Panc1 (cell line): ENCODE results near the gene DHX38. TPM values are rescaled to one million over a fixed set of nuclear protein-coding genes. Genes with fewer than 3 reads are reported as not detected.

Experiments used
- ATAC-seq: fragments of 200-7000 bp; cut with Tn5 transposase; 2 replicates; pipeline ENCODE4 v1.9.1; 2020; ENCODE audit warnings: mild to moderate bottlenecking, moderate library complexity
- BruUV-seq: library from RNA; stranded (reverse); fragments of 400-500 nt; replicated peaks from 2 replicates; lab custom pipeline; 2021; lab: Mats Ljungman, UMichigan
- CTCF ChIA-PET: fragments of 300-600 bp; sonication (Branson Sonifier 250); formaldehyde crosslinking; loops from one replicate; lab custom pipeline; 2022; ENCODE audit warnings: antibody characterized with exemption; lab: Charles Lee
- POLR2A ChIA-PET: fragments of 300-600 bp; sonication (Branson Sonifier 250); formaldehyde crosslinking; loops from one replicate; lab custom pipeline; 2022; ENCODE audit warnings: antibody characterized with exemption; lab: Charles Lee
- DNase-seq: peaks from one replicate; pipeline ENCODE4 v3.0.0-alpha.2; 2010; ENCODE audit warnings: low read depth, low spot score
- H3K27ac ChIP-seq: 2 replicates; pipeline ENCODE4 v1.5.1; 2011; ENCODE audit warnings: mild to moderate bottlenecking, low read length, inconsistent platforms
- H3K27me3 ChIP-seq: fragments of 200-500 bp; sonication (Bioruptor generic); 2 replicates; pipeline ENCODE4 v1.6.0; 2014; ENCODE audit warnings: low read length, inconsistent platforms; ENCODE audit not compliant: control insufficient read depth, insufficient read depth
- H3K36me3 ChIP-seq: fragments of 200-500 bp; sonication (Bioruptor generic); 2 replicates; pipeline ENCODE4 v1.5.1; 2014; ENCODE audit warnings: inconsistent platforms, mild to moderate bottlenecking, low read length, moderate library complexity; ENCODE audit not compliant: control insufficient read depth, insufficient read depth
- H3K4me1 ChIP-seq: 2 replicates; pipeline ENCODE4 v1.5.1; 2011; ENCODE audit warnings: inconsistent platforms, mild to moderate bottlenecking, low read length, moderate library complexity; ENCODE audit not compliant: control insufficient read depth, insufficient read depth
- H3K4me3 ChIP-seq, 2 experiments: 2 replicates each; pipeline ENCODE4 v1.5.1; 2011 to 2012; ENCODE audit warnings: low read depth in 2 of 2, low read length in 2 of 2, mild to moderate bottlenecking in 2 of 2, inconsistent platforms in 1 of 2, moderate library complexity in 1 of 2
- H3K9me3 ChIP-seq: fragments of 200-500 bp; sonication (Bioruptor generic); 2 replicates; pipeline ENCODE4 v1.5.1; 2014; ENCODE audit warnings: low read depth, mild to moderate bottlenecking, inconsistent platforms, low read length, moderate library complexity; ENCODE audit not compliant: control insufficient read depth, insufficient read depth
- CTCF ChIP-seq: fragments of 450-650 bp; IDR thresholded peaks from 2 replicates; pipeline ENCODE4 v1.5.1; 2017; ENCODE audit warnings: mild to moderate bottlenecking
- POLR2AphosphoS5 ChIP-seq: IDR thresholded peaks from 2 replicates; pipeline ENCODE4 v1.6.1; 2012; ENCODE audit warnings: mild to moderate bottlenecking, low read depth, low read length, moderate library complexity
- REST ChIP-seq, 2 experiments: IDR thresholded peaks; 2 replicates each; pipeline ENCODE4 v1.6.1; 2011 to 2012; ENCODE audit warnings: low read depth in 2 of 2, control low read depth in 1 of 2, low read length in 1 of 2, mild to moderate bottlenecking in 1 of 2, moderate library complexity in 1 of 2; ENCODE audit not compliant: insufficient read depth in 1 of 2
- SIN3A ChIP-seq: IDR thresholded peaks from 2 replicates; pipeline ENCODE4 v1.6.1; 2012; ENCODE audit warnings: low read depth, mild to moderate bottlenecking, low read length, moderate library complexity, borderline replicate concordance; ENCODE audit not compliant: insufficient read depth
- TCF7L2 ChIP-seq: IDR thresholded peaks from 2 replicates; pipeline ENCODE4 v1.6.1; 2011; ENCODE audit warnings: mild to moderate bottlenecking, low read depth, low read length, inconsistent platforms
- in situ Hi-C: cut with HindIII; loops from 2 replicates; pipeline ENCODE4 v1.10.0; 2016; ENCODE audit warnings: low sequenced_read_pairs, low pct_unique_long_range_greater_than_20kb
- intact Hi-C: fragments of 100-400 bp; cut with micrococcal nuclease; formaldehyde crosslinking; loops from one replicate; pipeline ENCODE4 v1.10.0; 2022; ENCODE audit not compliant: unreplicated experiment
- total RNA-seq: library from RNA; stranded (reverse); gene quantifications from one replicate; pipeline ENCODE4 v1.2.1, GENCODE V29; 2021; ENCODE audit not compliant: unreplicated experiment

Gene DHX38
- total RNA-seq, 1 experiment from 2014 or later, result 45.5 TPM

- TF ChIP-seq REST (IDR thresholded peaks at IDR 0.05; ENCODE audit: insufficient read depth in 1 of 2, low read depth in 2 of 2, low read length in 1 of 2) (no peak), TCF7L2 (no peak), POLR2AphosphoS5 (no peak), CTCF (no peak), SIN3A (no peak)
- POLR2A ChIA-PET, result no interaction called here
- intact Hi-C loops, result loop anchor here (5.0 kb wide), 1 partner anchor 341 kb away; no protein-coding TSS in a partner anchor
- no peak overlapping the region for H3K27ac ChIP-seq
- H3K9me3 ChIP-seq, result no peaks in the 10 kb centered on the region
- H3K27me3 ChIP-seq, result 0 out of 2 replicates have a peak, but pooled peaks cover 2% of the 10 kb centered on the region
- H3K36me3 ChIP-seq, result no peaks in the 10 kb centered on the region
- no peak overlapping the region for H3K4me3 ChIP-seq
- CTCF ChIA-PET, result no interaction called here
- in situ Hi-C loops, result no loop called here
- no peaks in the 10 kb centered on the region for H3K4me1 ChIP-seq
- DNase-seq, result no peak
- ATAC-seq, result no peak
- BruUV-seq, result no TSS peak
Measured at GRCh38 chr16:72125635-72126428, 32.2 kb downstream of the DHX38 start.

GRCh38 chr16:72126429-72126765 is 32.8 kb downstream of the DHX38 start:
- in situ Hi-C loops (no loop called here), intact Hi-C loops (loop anchor here (5.0 kb wide), 1 partner anchor 341 kb away; no protein-coding TSS in a partner anchor)
- H3K27ac ChIP-seq, result no peak overlapping the region
- ATAC-seq (no peak), DNase-seq (no peak)
- no peak overlapping the region for H3K4me3 ChIP-seq
- H3K9me3 ChIP-seq, result no peaks in the 10 kb centered on the region
- no peaks in the 10 kb centered on the region for H3K4me1 ChIP-seq
- POLR2A ChIA-PET, result no interaction called here
- peaks cover 2% of the 10 kb centered on the region; the same call in 1 of the 2 replicates for H3K27me3 ChIP-seq
- BruUV-seq, result no TSS peak
- CTCF ChIA-PET, result no interaction called here
- H3K36me3 ChIP-seq, result no peaks in the 10 kb centered on the region
- no peak for TF ChIP-seq CTCF
- no peak for TF ChIP-seq TCF7L2
- no peak for TF ChIP-seq SIN3A
- no peak for TF ChIP-seq REST (IDR thresholded peaks at IDR 0.05; ENCODE audit: insufficient read depth in 1 of 2, low read depth in 2 of 2, low read length in 1 of 2)
- TF ChIP-seq POLR2AphosphoS5, result no peak
